Loucy (cell line): ENCODE measurements around the gene ERGIC3.

Experiments used
- H2AFZ ChIP-seq: fragments of 200-600 bp; sonication (generic); 2 replicates; pipeline ENCODE4 v1.6.0; 2016; ENCODE audit warnings: antibody characterized with exemption, mild to moderate bottlenecking, low read length, moderate library complexity
- H3F3A ChIP-seq: fragments of 200-600 bp; 2 replicates; pipeline ENCODE4 v1.6.0; 2016; ENCODE audit warnings: antibody characterized with exemption, low read depth, mild to moderate bottlenecking
- H3K27me3 ChIP-seq: fragments of 200-600 bp; sonication (generic); 2 replicates; pipeline ENCODE4 v1.6.1; 2014; ENCODE audit warnings: low read length, mild to moderate bottlenecking; ENCODE audit not compliant: insufficient read depth, poor library complexity, severe bottlenecking
- H3K36me3 ChIP-seq: fragments of 200-600 bp; sonication (generic); 2 replicates; pipeline ENCODE4 v1.6.1; 2016; ENCODE audit warnings: low read length; ENCODE audit not compliant: insufficient read depth
- H3K4me1 ChIP-seq: fragments of 200-600 bp; sonication (generic); 2 replicates; pipeline ENCODE4 v1.5.1; 2014; ENCODE audit warnings: low read length, mild to moderate bottlenecking; ENCODE audit not compliant: insufficient read depth, poor library complexity, severe bottlenecking
- H3K4me2 ChIP-seq: fragments of 200-600 bp; sonication (generic); 2 replicates; pipeline ENCODE4 v1.6.0; 2014; ENCODE audit warnings: antibody characterized with exemption, low read length, low read depth, mild to moderate bottlenecking; ENCODE audit not compliant: poor library complexity, severe bottlenecking
- H3K4me3 ChIP-seq: fragments of 200-600 bp; sonication (generic); 2 replicates; pipeline ENCODE4 v1.5.1; 2014; ENCODE audit warnings: low read length, mild to moderate bottlenecking, mixed read lengths; ENCODE audit not compliant: poor library complexity, severe bottlenecking
- H3K79me2 ChIP-seq: fragments of 200-600 bp; sonication (generic); 2 replicates; pipeline ENCODE4 v1.6.1; 2014; ENCODE audit warnings: low read length; ENCODE audit not compliant: insufficient read depth
- H3K9ac ChIP-seq: fragments of 200-600 bp; sonication (generic); 2 replicates; pipeline ENCODE4 v1.6.0; 2014; ENCODE audit warnings: mild to moderate bottlenecking, low read depth, low read length, moderate library complexity; ENCODE audit not compliant: poor library complexity, severe bottlenecking
- H3K9me2 ChIP-seq: fragments of 200-600 bp; sonication (generic); replicated peaks from 2 replicates; pipeline ENCODE4 v1.6.1; 2016; ENCODE audit warnings: low read depth, low read length, mixed read lengths
- H3K9me3 ChIP-seq: fragments of 200-600 bp; sonication (generic); 2 replicates; pipeline ENCODE4 v1.6.1; 2014; ENCODE audit warnings: mild to moderate bottlenecking, antibody characterized with exemption, low read length, low read depth; ENCODE audit not compliant: insufficient read depth
- H4K20me1 ChIP-seq: fragments of 200-600 bp; sonication (generic); 2 replicates; pipeline ENCODE4 v1.6.0; 2014; ENCODE audit warnings: antibody characterized with exemption, low read length, mild to moderate bottlenecking; ENCODE audit not compliant: insufficient read depth, poor library complexity, severe bottlenecking
- EZH2phosphoT487 ChIP-seq: fragments of 200-600 bp; IDR thresholded peaks from 2 replicates; pipeline ENCODE4 v1.6.1; 2018; ENCODE audit warnings: antibody characterized with exemption, mild to moderate bottlenecking, moderate library complexity, borderline replicate concordance
- TF ChIP-seq, protein P1 (sequence below): fragments of 200-600 bp; sonication (generic); conservative IDR thresholded peaks from 2 replicates; pipeline ENCODE4 v1.5.1; 2014; ENCODE audit warnings: mild to moderate bottlenecking, antibody characterized with exemption, low read length

Gene ERGIC3

GRCh38 chr20:35514371-35514932 lies 27.4 kb upstream of the ERGIC3 start:
- TF ChIP-seq, protein P1, sequence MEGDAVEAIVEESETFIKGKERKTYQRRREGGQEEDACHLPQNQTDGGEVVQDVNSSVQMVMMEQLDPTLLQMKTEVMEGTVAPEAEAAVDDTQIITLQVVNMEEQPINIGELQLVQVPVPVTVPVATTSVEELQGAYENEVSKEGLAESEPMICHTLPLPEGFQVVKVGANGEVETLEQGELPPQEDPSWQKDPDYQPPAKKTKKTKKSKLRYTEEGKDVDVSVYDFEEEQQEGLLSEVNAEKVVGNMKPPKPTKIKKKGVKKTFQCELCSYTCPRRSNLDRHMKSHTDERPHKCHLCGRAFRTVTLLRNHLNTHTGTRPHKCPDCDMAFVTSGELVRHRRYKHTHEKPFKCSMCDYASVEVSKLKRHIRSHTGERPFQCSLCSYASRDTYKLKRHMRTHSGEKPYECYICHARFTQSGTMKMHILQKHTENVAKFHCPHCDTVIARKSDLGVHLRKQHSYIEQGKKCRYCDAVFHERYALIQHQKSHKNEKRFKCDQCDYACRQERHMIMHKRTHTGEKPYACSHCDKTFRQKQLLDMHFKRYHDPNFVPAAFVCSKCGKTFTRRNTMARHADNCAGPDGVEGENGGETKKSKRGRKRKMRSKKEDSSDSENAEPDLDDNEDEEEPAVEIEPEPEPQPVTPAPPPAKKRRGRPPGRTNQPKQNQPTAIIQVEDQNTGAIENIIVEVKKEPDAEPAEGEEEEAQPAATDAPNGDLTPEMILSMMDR = no peak
- no peak for TF ChIP-seq EZH2phosphoT487
- Histone ChIP-seq H3K4me3 (no peak overlapping the region), H3K79me2 (no peaks in the 10 kb centered on the region), H3K9me2 (no peaks in the 10 kb centered on the region), H2AFZ (no peak overlapping the region), H3K4me2 (no peak overlapping the region), H4K20me1 (no peaks in the 10 kb centered on the region), H3K4me1 (no peaks in the 10 kb centered on the region), H3K9ac (no peak overlapping the region), H3K27me3 (no peaks in the 10 kb centered on the region), H3K36me3 (peaks cover 35% of the 10 kb centered on the region; the same call in 1 of the 2 replicates), H3K9me3 (no peaks in the 10 kb centered on the region), H3F3A (no peaks in the 10 kb centered on the region)

DNA sequence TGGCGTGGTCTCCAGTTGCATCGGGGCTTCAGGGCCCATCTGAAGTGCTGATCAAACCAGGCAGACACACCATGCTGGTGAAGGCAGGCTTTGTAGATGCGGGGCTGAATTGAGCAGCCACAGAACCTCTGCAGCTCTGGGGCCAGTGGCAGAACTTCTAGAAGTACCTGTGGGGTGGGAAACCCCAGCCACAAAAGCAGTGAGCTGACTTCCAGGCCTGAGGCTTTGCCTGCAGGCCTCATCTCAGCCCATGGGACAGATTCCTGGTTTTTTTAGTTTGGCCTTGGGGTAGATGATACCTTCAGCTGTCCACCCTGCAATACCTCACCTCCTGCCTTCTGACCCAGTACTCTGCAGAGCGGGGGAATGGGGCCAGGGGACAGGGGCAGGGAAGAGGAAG lies 26.5 kb upstream of the ERGIC3 start:
- H3K4me2 ChIP-seq = no peak overlapping the region
- no peaks in the 10 kb centered on the region for H3K4me1 ChIP-seq
- no peak for TF ChIP-seq EZH2phosphoT487
- TF ChIP-seq, protein P1 = no peak
- no peak overlapping the region for H2AFZ ChIP-seq
- no peaks in the 10 kb centered on the region for H3K27me3 ChIP-seq
- no peaks in the 10 kb centered on the region for H3F3A ChIP-seq
- H3K9ac ChIP-seq = no peak overlapping the region
- H4K20me1 ChIP-seq = no peaks in the 10 kb centered on the region
- H3K4me3 ChIP-seq = no peak overlapping the region
- H3K36me3 ChIP-seq = peaks cover 26% of the 10 kb centered on the region; the same call in 1 of the 2 replicates
- H3K9me2 ChIP-seq = no peaks in the 10 kb centered on the region
- H3K79me2 ChIP-seq = no peaks in the 10 kb centered on the region
- no peaks in the 10 kb centered on the region for H3K9me3 ChIP-seq

GRCh38 chr20:35515949-35516645 lies 25.8 kb upstream of the ERGIC3 start:
- H3K27me3 ChIP-seq = no peaks in the 10 kb centered on the region
- H2AFZ ChIP-seq = no peak overlapping the region
- H3K4me1 ChIP-seq = no peaks in the 10 kb centered on the region
- no peaks in the 10 kb centered on the region for H3F3A ChIP-seq
- H3K9ac ChIP-seq = no peak overlapping the region
- TF ChIP-seq, protein P1 = no peak
- no peak for TF ChIP-seq EZH2phosphoT487
- no peaks in the 10 kb centered on the region for H3K79me2 ChIP-seq
- no peak overlapping the region for H3K4me3 ChIP-seq
- H4K20me1 ChIP-seq = no peaks in the 10 kb centered on the region
- no peaks in the 10 kb centered on the region for H3K9me2 ChIP-seq
- H3K9me3 ChIP-seq = no peaks in the 10 kb centered on the region
- no peak overlapping the region for H3K4me2 ChIP-seq
- H3K36me3 ChIP-seq = peaks cover 19% of the 10 kb centered on the region; the same call in 1 of the 2 replicates
